DMS114 treated with DMSO at 0.1 percent for 48 hours (cell line): ENCODE results near the gene TMEM51.
A peak's percentile ranks its signal among the peaks of the same experiment; 100 is the strongest.

ENCODE experiments used
- DNase-seq: peaks from one replicate; lab custom pipeline; 2025; ENCODE audit not compliant: unreplicated experiment; lab: John Stamatoyannopoulos, UW

The TMEM51 gene

GRCh38 chr1:15244813-15245212 is 91.3 kb downstream of the TMEM51 start:
- DNase-seq, result no peak

- no peak for DNase-seq
Observed at GRCh38 chr1:15245593-15246360, 92.2 kb downstream of the TMEM51 start.

- peak; percentile 41 for DNase-seq
Observed at GRCh38 chr1:15246960-15247614, 93.5 kb downstream of the TMEM51 start, which contains the start of gene FHAD1. TSS of gene FHAD1 (plus strand) at chr1:15247223. CDS start at chr1:15251785, 4,562 bp downstream.

- DNase-seq, result no peak
Observed at GRCh38 chr1:15248216-15248615, 94.7 kb downstream of the TMEM51 start.

- no peak for DNase-seq
Observed at GRCh38 chr1:15249081-15249480, 95.5 kb downstream of the TMEM51 start.

- no peak for DNase-seq
Observed at GRCh38 chr1:15251857-15252835, 98.6 kb downstream of the TMEM51 start.

- no peak for DNase-seq
Observed at GRCh38 chr1:15254559-15254958, 101.0 kb downstream of the TMEM51 start.

GRCh38 chr1:15255582-15256149 is 102.1 kb downstream of the TMEM51 start:
- DNase-seq, result no peak

- DNase-seq, result no peak
Observed at GRCh38 chr1:15256584-15256983, 103.0 kb downstream of the TMEM51 start.

GRCh38 chr1:15257309-15257708 is 103.8 kb downstream of the TMEM51 start:
- no peak for DNase-seq

- no peak for DNase-seq
Observed at GRCh38 chr1:15258833-15259621, 105.5 kb downstream of the TMEM51 start.

- DNase-seq, result no peak
Observed at GRCh38 chr1:15259622-15260007, 106.1 kb downstream of the TMEM51 start.

GRCh38 chr1:15260418-15261154 is 107.0 kb downstream of the TMEM51 start:
- DNase-seq, result no peak

- DNase-seq, result no peak
Observed at GRCh38 chr1:15261155-15262002, 107.8 kb downstream of the TMEM51 start.

GRCh38 chr1:15262003-15262377 is 108.4 kb downstream of the TMEM51 start:
- DNase-seq, result no peak

GRCh38 chr1:15262706-15263105 is 109.2 kb downstream of the TMEM51 start:
- DNase-seq, result no peak

GRCh38 chr1:15264769-15265168 is 111.2 kb downstream of the TMEM51 start:
- no peak for DNase-seq
